SHP77 treated with DMSO at 0.1 percent for 48 hours (cell line): ENCODE results near the gene LSP1.

Source experiments
- DNase-seq: peaks from one replicate; lab custom pipeline; 2025; lab: John Stamatoyannopoulos, UW

Gene LSP1

GRCh38 chr11:1825039-1825740 is 27.7 kb upstream of the LSP1 start:
- no peak for DNase-seq

GRCh38 chr11:1825785-1826451 is 27.0 kb upstream of the LSP1 start:
- DNase-seq = no peak

GRCh38 chr11:1826552-1827094 is 26.3 kb upstream of the LSP1 start:
- no peak for DNase-seq

GRCh38 chr11:1827095-1827813 is 25.6 kb upstream of the LSP1 start:
- DNase-seq = peak; percentile 22

- no peak for DNase-seq
Measured at GRCh38 chr11:1827931-1828330, 25.0 kb upstream of the LSP1 start.

- DNase-seq = no peak
Measured at GRCh38 chr11:1828542-1828941, 24.3 kb upstream of the LSP1 start.

GRCh38 chr11:1829039-1829820 is 23.7 kb upstream of the LSP1 start:
- DNase-seq = no peak

- DNase-seq = no peak
Measured at GRCh38 chr11:1830004-1830321, 22.9 kb upstream of the LSP1 start.

- DNase-seq = peak; percentile 1
Measured at GRCh38 chr11:1830322-1831223, 22.3 kb upstream of the LSP1 start.

GRCh38 chr11:1831338-1832210 is 21.3 kb upstream of the LSP1 start:
- DNase-seq = no peak

- peak; percentile 0 for DNase-seq
Measured at GRCh38 chr11:1832211-1832919, 20.5 kb upstream of the LSP1 start.

- DNase-seq = no peak
Measured at GRCh38 chr11:1832920-1833295, 20.0 kb upstream of the LSP1 start.

GRCh38 chr11:1834062-1834610 is 18.7 kb upstream of the LSP1 start:
- no peak for DNase-seq

GRCh38 chr11:1834779-1835670 is 17.9 kb upstream of the LSP1 start, which contains the start of gene SYT8:
SYT8 (plus strand) TSS chr11:1834990; CDS start chr11:1835106, 116 bp downstream.
- DNase-seq = no peak

- no peak for DNase-seq
Measured at GRCh38 chr11:1835671-1836010, 17.2 kb upstream of the LSP1 start.

- no peak for DNase-seq
Measured at GRCh38 chr11:1836011-1836945, 16.6 kb upstream of the LSP1 start.
